IMR-90 (cell line): ENCODE data around the gene SEPHS2. TPM values are rescaled to one million over a fixed set of nuclear protein-coding genes. Genes with fewer than 3 reads are reported as not detected.

Experiments
- ATAC-seq: fragments of 200-7000 bp; cut with Tn5 transposase; 2 replicates; pipeline ENCODE4 v1.9.1; 2020; ENCODE audit warnings: low read depth, mild to moderate bottlenecking, moderate library complexity
- BruUV-seq: library from RNA; stranded (reverse); fragments of 400-500 nt; replicated peaks from 2 replicates; lab custom pipeline; 2021; lab: Mats Ljungman, UMichigan
- CTCF ChIA-PET: fragments of 300-600 bp; formaldehyde crosslinking; extraction: SDS; loops from one replicate; lab custom pipeline; 2021; ENCODE audit warnings: antibody characterized with exemption; lab: Yijun Ruan, JAX
- POLR2A ChIA-PET: fragments of 300-600 bp; sonication (Branson Sonifier 250); formaldehyde crosslinking; loops from one replicate; lab custom pipeline; 2022; ENCODE audit warnings: antibody characterized with exemption; ENCODE audit not compliant: unreplicated experiment; lab: Charles Lee
- DNase-seq: peaks from one replicate; pipeline ENCODE4 v3.0.0; 2013
- H2AFZ ChIP-seq: replicated peaks from 2 replicates; pipeline ENCODE3; 2013; ENCODE audit warnings: low read length, mild to moderate bottlenecking; ENCODE audit not compliant: poor library complexity
- H2AK5ac ChIP-seq: 2 replicates; pipeline ENCODE4 v1.6.1; 2013; ENCODE audit warnings: low read depth, low read length, inconsistent platforms
- H2AK9ac ChIP-seq: replicated peaks from 2 replicates; pipeline ENCODE3; 2013; ENCODE audit warnings: mild to moderate bottlenecking, low read depth, low read length, moderate library complexity; ENCODE audit not compliant: poor library complexity
- H2BK120ac ChIP-seq: 2 replicates; pipeline ENCODE4 v1.6.1; 2013; ENCODE audit warnings: low read depth, low read length, inconsistent platforms
- H2BK15ac ChIP-seq: 3 replicates; pipeline ENCODE4 v1.6.1; 2013; ENCODE audit warnings: low read depth, low read length, inconsistent platforms
- H2BK20ac ChIP-seq: 2 replicates; pipeline ENCODE4 v1.6.1; 2013; ENCODE audit warnings: low read depth, mild to moderate bottlenecking, inconsistent platforms, low read length, moderate library complexity
- H2BK5ac ChIP-seq: 2 replicates; pipeline ENCODE4 v1.6.1; 2013; ENCODE audit warnings: mild to moderate bottlenecking, low read depth, low read length, inconsistent platforms; ENCODE audit not compliant: poor library complexity, severe bottlenecking
- H3K14ac ChIP-seq: replicated peaks from 2 replicates; pipeline ENCODE4 v1.6.1; 2013; ENCODE audit warnings: low read depth, low read length, inconsistent platforms
- H3K18ac ChIP-seq: 2 replicates; pipeline ENCODE4 v1.6.1; 2013; ENCODE audit warnings: low read depth, low read length, control low read depth
- H3K23ac ChIP-seq: 2 replicates; pipeline ENCODE4 v1.6.1; 2013; ENCODE audit warnings: low read depth, low read length, inconsistent platforms
- H3K27ac ChIP-seq: 2 replicates; pipeline ENCODE4 v1.5.1; 2013; ENCODE audit warnings: mild to moderate bottlenecking, control low read depth, low read length; ENCODE audit not compliant: insufficient read depth
- H3K27me3 ChIP-seq: 2 replicates; pipeline ENCODE4 v1.6.1; 2013; ENCODE audit warnings: low read length; ENCODE audit not compliant: control insufficient read depth, insufficient read depth
- H3K36me3 ChIP-seq: 2 replicates; pipeline ENCODE4 v1.6.1; 2013; ENCODE audit warnings: low read length, mixed read lengths; ENCODE audit not compliant: control insufficient read depth, insufficient read depth
- H3K4ac ChIP-seq: 2 replicates; pipeline ENCODE4 v1.6.1; 2013; ENCODE audit warnings: low read depth, low read length, inconsistent platforms
- H3K4me1 ChIP-seq: 2 replicates; pipeline ENCODE4 v1.6.1; 2013; ENCODE audit warnings: low read length, mixed read lengths; ENCODE audit not compliant: control insufficient read depth, insufficient read depth
- H3K4me2 ChIP-seq: 2 replicates; pipeline ENCODE4 v1.6.1; 2013; ENCODE audit warnings: low read depth, mild to moderate bottlenecking, control low read depth, low read length, moderate library complexity
- H3K4me3 ChIP-seq: 2 replicates; pipeline ENCODE4 v1.5.1; 2013; ENCODE audit warnings: low read depth, mild to moderate bottlenecking, control low read depth, low read length, moderate library complexity; ENCODE audit not compliant: insufficient read depth
- H3K56ac ChIP-seq: 2 replicates; pipeline ENCODE4 v1.6.1; 2013; ENCODE audit warnings: low read length, inconsistent platforms; ENCODE audit not compliant: insufficient read depth; ENCODE audit errors: extremely low read depth
- H3K79me1 ChIP-seq, 2 experiments: 2 replicates each; pipeline ENCODE4 v1.6.1; 2013; ENCODE audit warnings: low read length in 2 of 2, inconsistent platforms in 1 of 2, low read depth in 1 of 2
- H3K9ac ChIP-seq: 2 replicates; pipeline ENCODE4 v1.6.1; 2013; ENCODE audit warnings: low read depth, low read length, control low read depth
- H3K9me1 ChIP-seq: 2 replicates; pipeline ENCODE4 v1.6.1; 2013; ENCODE audit warnings: low read length, inconsistent platforms; ENCODE audit not compliant: insufficient read depth
- H3K9me3 ChIP-seq: 2 replicates; pipeline ENCODE4 v1.6.1; 2013; ENCODE audit warnings: low read length; ENCODE audit not compliant: control insufficient read depth, insufficient read depth
- H4K20me1 ChIP-seq: 2 replicates; pipeline ENCODE4 v1.6.1; 2013; ENCODE audit warnings: low read length, inconsistent platforms; ENCODE audit not compliant: insufficient read depth
- H4K5ac ChIP-seq: 2 replicates; pipeline ENCODE4 v1.6.1; 2013; ENCODE audit warnings: mild to moderate bottlenecking, low read depth, low read length, control low read depth
- H4K8ac ChIP-seq, 2 experiments: 2 replicates each; pipeline ENCODE4 v1.6.1; 2013; ENCODE audit warnings: low read depth in 2 of 2, low read length in 2 of 2, control low read depth in 1 of 2, inconsistent platforms in 1 of 2
- H4K91ac ChIP-seq: 2 replicates; pipeline ENCODE4 v1.6.1; 2013; ENCODE audit warnings: low read depth, low read length, inconsistent platforms; ENCODE audit not compliant: insufficient read depth
- BHLHE40 ChIP-seq: fragments of 150-350 bp; IDR thresholded peaks from 2 replicates; pipeline ENCODE4 v1.6.1; 2016; ENCODE audit warnings: mild to moderate bottlenecking, low read depth, low read length
- SMC3 ChIP-seq: fragments of 150-350 bp; IDR thresholded peaks from 2 replicates; pipeline ENCODE4 v1.6.1; 2016; ENCODE audit warnings: low read depth, mild to moderate bottlenecking, antibody characterized with exemption, low read length, moderate library complexity
- WGBS, 2 experiments: methylation state at CpG; one replicate each; pipeline versions ENCODE4 v1.1.5 to v1.1.7; 2013; ENCODE audit warnings: missing lambda C conversion rate in 2 of 2; ENCODE audit not compliant: insufficient read length in 1 of 2; ENCODE audit errors: extremely low coverage in 2 of 2; 5-methylcytosine and 5-hydroxymethylcytosine counted together
- dilution Hi-C: fragments of 300-500 bp; cut with HindIII; formaldehyde crosslinking; loops from one replicate; pipeline ENCODE4 v1.14.3; 2018; ENCODE audit warnings: low sequenced_read_pairs; ENCODE audit not compliant: unreplicated experiment
- in situ Hi-C: fragments of 300-500 bp; cut with MboI; formaldehyde crosslinking; loops from 3 replicates; pipeline ENCODE4 v1.14.3; 2019; ENCODE audit warnings: low sequenced_read_pairs, inconsistent platforms, mixed read lengths
- intact Hi-C: fragments of 100-400 bp; cut with micrococcal nuclease; formaldehyde crosslinking; loops from 2 replicates; pipeline ENCODE4 v1.10.0; 2022
- polyA plus RNA-seq, 3 experiments: library from polyadenylated mRNA; depleted of rRNA; stranded (reverse); fragments of >200 nt; gene quantifications; 2 replicates each; pipeline ENCODE4 v1.2.3, GENCODE V29; 2012; ENCODE audit warnings: low replicate concordance in 1 of 3
- total RNA-seq: library from RNA; depleted of rRNA; stranded (reverse); fragments of >200 nt; gene quantifications from 2 replicates; pipeline ENCODE4 v1.2.3, GENCODE V29; 2012

The SEPHS2 gene
- total and polyA plus RNA-seq, 2 of the 4 experiments (the other 2 are of a cell fraction), result 10.4 to 31.4 TPM

DNA sequence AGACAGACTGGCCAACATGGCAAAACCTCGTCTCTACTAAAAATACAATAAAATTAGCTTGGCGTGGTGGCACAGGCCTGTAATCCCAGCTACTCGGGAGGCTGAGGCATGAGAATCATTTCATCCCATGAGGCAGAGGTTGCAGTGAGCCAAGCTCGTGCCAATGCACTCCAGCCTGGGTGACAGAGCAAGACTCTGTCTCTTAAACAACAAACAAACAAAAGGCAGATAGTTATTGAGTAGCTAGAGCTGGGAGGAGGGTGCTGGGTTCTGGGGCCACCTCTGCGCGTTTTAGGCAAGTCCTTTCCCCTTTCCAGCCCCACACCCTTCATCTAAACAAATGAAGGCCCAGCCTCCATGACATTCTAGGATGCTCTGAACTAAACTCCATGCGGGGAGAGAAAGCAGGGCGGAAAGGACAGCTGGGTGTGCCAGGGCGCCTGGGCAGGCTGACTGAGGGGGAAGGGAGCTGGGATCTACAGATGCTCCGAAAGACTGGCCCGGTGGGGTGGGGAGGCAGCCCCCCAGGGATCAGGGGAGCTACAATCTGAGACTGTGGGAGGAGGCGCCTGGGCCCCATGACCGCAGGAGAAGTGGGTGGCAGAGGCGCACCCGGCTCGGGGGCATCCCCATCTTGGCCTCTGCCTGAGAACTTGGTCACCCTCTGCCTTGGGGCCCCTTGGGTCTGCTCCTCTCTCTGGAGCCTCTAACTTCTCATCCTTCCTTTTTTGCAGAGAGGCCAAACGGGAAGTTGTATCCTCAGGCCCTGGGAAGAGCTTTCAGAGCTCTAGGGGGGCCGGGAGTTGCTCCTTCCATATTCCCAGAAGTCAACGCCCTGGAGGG is 27.8 kb upstream of the SEPHS2 start:
- H2AK9ac ChIP-seq, result no peak overlapping the region
- CTCF ChIA-PET, result no interaction called here
- intact Hi-C loops, result no loop called here
- H2BK20ac ChIP-seq, result no peak overlapping the region
- H3K79me1 ChIP-seq, result no peaks in the 10 kb centered on the region
- no peaks in the 10 kb centered on the region for H3K36me3 ChIP-seq
- no peak overlapping the region for H3K4me3 ChIP-seq
- no peaks in the 10 kb centered on the region for H4K20me1 ChIP-seq
- no peak overlapping the region for H3K56ac ChIP-seq
- no peak overlapping the region for H3K23ac ChIP-seq
- no peak overlapping the region for H3K14ac ChIP-seq
- no peaks in the 10 kb centered on the region for H3K9me3 ChIP-seq
- no TSS peak for BruUV-seq
- dilution Hi-C loops, result no loop called here
- H3K27me3 ChIP-seq, result peaks cover 37% of the 10 kb centered on the region
- no peak for TF ChIP-seq SMC3
- TF ChIP-seq BHLHE40, result no peak
- WGBS, 2 experiments, result 57% methylated on average over 5 of the region's 19 CpGs; no CpG with 5 or more reads in 1 of the 2 experiments
- H2AFZ ChIP-seq, result no peak overlapping the region
- H4K8ac ChIP-seq, result no peak overlapping the region
- H3K9ac ChIP-seq, result no peak overlapping the region
- no peak overlapping the region for H3K4me2 ChIP-seq
- no peak overlapping the region for H2BK15ac ChIP-seq
- no peak overlapping the region for H2AK5ac ChIP-seq
- in situ Hi-C loops, result no loop called here
- ATAC-seq, result no peak
- POLR2A ChIA-PET, result no interaction called here
- no peak overlapping the region for H4K5ac ChIP-seq
- no peaks in the 10 kb centered on the region for H3K9me1 ChIP-seq
- no peaks in the 10 kb centered on the region for H3K4me1 ChIP-seq
- no peak overlapping the region for H3K27ac ChIP-seq
- H3K4ac ChIP-seq, result no peak overlapping the region
- no peak overlapping the region for H2BK5ac ChIP-seq
- H2BK120ac ChIP-seq, result no peak overlapping the region
- H3K18ac ChIP-seq, result no peak overlapping the region
- no peak for DNase-seq
- no peak overlapping the region for H4K91ac ChIP-seq
